NAMALWA (cell line): Measurements from ENCODE around the gene DMBX1.

ENCODE experiments used
- DNase-seq: peaks from one replicate; pipeline ENCODE4 v3.0.0-alpha.2; 2015; ENCODE audit warnings: low spot score

Gene DMBX1

GRCh38 chr1:46489638-46490405, at the start of gene DMBX1:
TSS of gene DMBX1 (plus strand) at chr1:46489836. CDS start at chr1:46507011, 17,175 bp downstream.
- DNase-seq, result no peak

- no peak for DNase-seq
Observed at GRCh38 chr1:46440478-46440877, 49.2 kb upstream of the DMBX1 start.

- DNase-seq, result peak; percentile 83
Observed at GRCh38 chr1:46442317-46443161, 47.1 kb upstream of the DMBX1 start.

GRCh38 chr1:46444466-46444865, 45.2 kb upstream of the DMBX1 start:
- no peak for DNase-seq

GRCh38 chr1:46445773-46446256, 43.8 kb upstream of the DMBX1 start:
- no peak for DNase-seq

GRCh38 chr1:46446646-46447498, 42.8 kb upstream of the DMBX1 start:
- DNase-seq, result peak; percentile 80

- no peak for DNase-seq
Observed at GRCh38 chr1:46447499-46448108, 42.0 kb upstream of the DMBX1 start.

GRCh38 chr1:46448109-46448911, 41.3 kb upstream of the DMBX1 start:
- no peak for DNase-seq

GRCh38 chr1:46449223-46450159, 40.1 kb upstream of the DMBX1 start:
- no peak for DNase-seq

GRCh38 chr1:46450160-46450517, 39.5 kb upstream of the DMBX1 start:
- no peak for DNase-seq

- no peak for DNase-seq
Observed at GRCh38 chr1:46451948-46452930, 37.4 kb upstream of the DMBX1 start.

GRCh38 chr1:46452931-46453325, 36.7 kb upstream of the DMBX1 start:
- DNase-seq, result no peak

- DNase-seq, result no peak
Observed at GRCh38 chr1:46453449-46453848, 36.2 kb upstream of the DMBX1 start.

- no peak for DNase-seq
Observed at GRCh38 chr1:46455951-46456350, 33.7 kb upstream of the DMBX1 start.

- no peak for DNase-seq
Observed at GRCh38 chr1:46456411-46456963, 33.1 kb upstream of the DMBX1 start.

GRCh38 chr1:46457178-46457577, 32.5 kb upstream of the DMBX1 start:
- DNase-seq, result no peak

- no peak for DNase-seq
Observed at GRCh38 chr1:46458190-46458589, 31.4 kb upstream of the DMBX1 start.

GRCh38 chr1:46458846-46459245, 30.8 kb upstream of the DMBX1 start:
- no peak for DNase-seq
